Hypothalamus (tissue), 51 donors: Measurements from ENCODE around the gene CTNNA3.

ENCODE experiments used
- DNase-seq, 51 donors: peaks; one replicate each; lab custom pipeline; 2025; lab: John Stamatoyannopoulos, UW

The CTNNA3 gene

DNA sequence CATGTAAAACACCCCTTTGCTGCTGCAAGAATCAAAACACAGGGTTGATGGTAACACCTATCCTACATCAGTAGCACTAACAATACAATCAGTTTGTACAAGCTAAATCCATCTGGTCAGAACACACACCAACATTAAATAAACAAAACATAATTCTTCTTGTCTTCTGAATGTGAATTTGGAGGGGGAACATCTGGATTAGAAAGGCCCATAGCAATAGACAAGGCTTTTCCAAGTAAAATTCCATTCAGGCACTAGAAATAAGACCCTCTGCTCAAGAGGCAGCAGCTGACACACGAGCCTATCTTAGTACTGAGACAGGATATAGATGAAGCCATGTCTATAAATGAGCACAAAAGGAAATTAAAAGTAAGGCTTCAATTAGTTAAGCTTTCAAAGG, 1610.1 kb downstream of the CTNNA3 start:
- DNase-seq, result no peak

DNA sequence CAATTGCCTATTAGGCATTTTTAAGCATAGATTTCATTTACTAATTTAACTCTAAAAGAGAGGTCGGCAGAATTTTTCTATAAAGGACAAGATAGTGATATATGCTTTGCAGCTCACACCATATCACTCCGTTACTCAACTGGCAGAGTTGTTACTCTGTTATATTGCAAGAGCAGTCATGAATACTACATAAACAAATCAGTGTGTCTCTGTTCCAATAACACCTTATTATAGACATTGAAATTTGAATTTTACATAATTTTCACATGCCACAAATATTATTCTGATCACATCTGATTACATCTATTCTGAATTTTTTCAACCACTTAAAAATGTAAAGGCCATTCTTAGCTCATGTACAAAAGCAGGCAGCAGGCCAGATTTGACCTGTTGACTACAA, 1624.1 kb downstream of the CTNNA3 start:
- no peak for DNase-seq

- no peak for DNase-seq
Observed at GRCh38 chr10:66058594-66058993, 1637.4 kb downstream of the CTNNA3 start.

DNA sequence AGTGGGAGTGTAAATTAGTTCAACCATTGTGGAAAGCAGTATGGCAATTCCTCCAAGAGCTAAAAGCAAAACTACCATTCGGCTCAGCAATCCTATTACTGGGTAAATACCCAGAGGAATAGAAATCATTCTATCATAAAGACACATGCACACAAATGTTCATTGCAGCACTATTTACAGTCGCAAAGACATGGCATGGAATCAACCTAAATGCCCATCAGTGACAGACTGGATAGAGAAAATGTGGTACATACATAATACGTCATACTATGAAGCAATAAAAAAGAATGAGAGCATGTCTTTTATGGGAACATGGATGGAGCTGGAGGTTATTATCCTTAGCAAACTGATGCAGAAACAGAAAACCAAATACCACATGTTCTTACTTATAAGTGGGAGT, 1646.7 kb downstream of the CTNNA3 start:
- DNase-seq, result no peak

- no peak for DNase-seq
Observed at GRCh38 chr10:66045859-66046258, 1650.1 kb downstream of the CTNNA3 start.

DNA sequence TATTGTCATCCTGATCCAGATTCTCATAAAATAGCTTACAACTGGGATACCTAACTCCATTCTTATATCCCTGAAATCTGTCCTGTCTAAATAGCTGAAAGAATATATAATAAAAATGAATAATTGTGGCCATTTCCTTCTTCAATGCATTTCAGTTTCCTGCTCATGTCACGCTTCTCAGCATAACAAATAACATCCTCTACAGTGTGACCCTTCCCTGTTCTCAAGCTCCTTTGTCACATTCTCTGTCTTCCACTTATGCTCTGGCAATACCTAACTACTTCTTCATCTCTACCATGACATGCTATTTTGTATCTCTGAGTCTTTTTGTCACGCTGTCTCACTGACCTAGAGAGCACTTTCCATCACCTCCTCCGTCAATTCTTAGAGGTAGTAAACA, 1654.2 kb downstream of the CTNNA3 start:
- DNase-seq, result no peak

DNA sequence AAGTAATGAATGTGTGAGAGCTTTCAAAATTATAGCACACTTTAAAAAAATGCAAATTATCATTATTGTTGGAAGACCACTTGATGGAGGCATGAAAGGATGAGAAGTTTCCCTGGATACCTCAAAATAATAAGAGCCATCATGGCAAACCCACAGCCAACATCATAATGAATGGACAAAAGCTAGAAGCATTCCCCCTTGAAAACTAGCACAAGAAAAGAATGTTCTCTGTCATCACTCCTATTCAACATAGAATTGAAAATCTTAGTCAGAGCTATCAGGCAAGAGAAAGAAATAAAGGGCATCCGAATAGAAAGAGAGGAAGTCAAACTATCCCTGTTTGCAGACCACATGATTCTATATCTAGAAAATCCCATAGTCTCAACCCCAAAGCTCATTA, 1657.4 kb downstream of the CTNNA3 start:
- DNase-seq, result no peak

- DNase-seq, result no peak
Observed at GRCh38 chr10:66026321-66026720, 1669.7 kb downstream of the CTNNA3 start.

DNA sequence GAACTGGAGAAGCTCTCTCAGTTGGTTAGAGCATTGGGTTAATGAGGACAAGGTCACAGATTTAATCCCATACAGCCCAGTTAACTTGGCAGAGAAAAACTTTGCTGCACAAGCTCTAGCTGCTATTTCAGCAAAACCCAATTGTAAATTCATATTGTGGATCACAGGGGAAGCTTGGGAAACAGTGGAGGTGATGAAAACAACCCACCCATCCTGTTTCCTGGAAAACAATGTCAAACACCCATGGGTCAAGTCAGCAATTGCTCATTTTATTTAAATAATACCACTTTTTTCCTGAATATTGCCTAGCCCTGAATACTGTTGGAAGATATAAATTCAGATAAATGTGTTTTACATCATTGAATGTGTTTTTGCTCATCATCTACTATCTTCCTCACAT, 1670.8 kb downstream of the CTNNA3 start:
- no peak for DNase-seq

GRCh38 chr10:66021423-66021822, 1674.6 kb downstream of the CTNNA3 start:
- DNase-seq, result no peak

- no peak for DNase-seq
Observed at GRCh38 chr10:66008221-66008620, 1687.8 kb downstream of the CTNNA3 start.

DNA sequence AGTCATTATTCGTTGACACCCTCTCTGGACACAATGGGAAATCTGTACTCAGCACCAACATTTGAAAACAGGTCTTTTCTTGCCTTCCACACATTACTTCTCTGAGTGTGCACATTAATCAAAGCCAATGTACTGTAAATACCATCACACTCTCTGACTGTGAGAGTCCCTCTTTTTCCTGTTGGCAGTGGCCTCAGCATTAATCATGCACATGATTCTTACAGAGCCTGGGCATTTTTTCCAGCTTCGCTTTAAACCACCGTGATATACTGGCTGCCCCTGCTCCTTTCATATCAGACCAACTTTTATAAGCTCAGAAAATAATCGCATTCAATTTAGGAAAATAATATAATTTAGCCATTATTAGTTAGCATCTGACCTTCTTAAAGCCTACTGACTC, 1689.6 kb downstream of the CTNNA3 start:
- DNase-seq, result no peak

GRCh38 chr10:65993451-65993850, 1702.5 kb downstream of the CTNNA3 start:
- no peak for DNase-seq

DNA sequence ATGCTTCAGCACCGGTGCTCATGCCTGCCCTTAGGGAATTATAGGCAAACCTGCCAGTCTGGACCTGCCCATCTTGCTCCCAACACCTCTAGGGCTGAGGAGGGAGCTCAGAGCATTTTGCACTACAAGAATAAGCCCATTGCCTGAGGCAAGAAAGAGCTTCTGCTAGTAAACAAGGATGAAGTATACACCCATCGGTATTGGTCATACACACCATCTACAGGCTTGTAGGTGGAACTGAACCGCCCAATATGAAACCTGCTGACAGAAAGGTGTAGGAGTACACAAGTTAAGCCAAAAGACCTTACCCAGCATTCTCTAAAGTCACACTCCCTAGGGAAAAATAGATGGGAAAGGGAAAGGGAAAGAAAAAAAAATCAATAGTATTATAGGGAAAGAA, 1727.1 kb downstream of the CTNNA3 start:
- DNase-seq, result no peak

- DNase-seq, result no peak
Observed at GRCh38 chr10:65968437-65968836, 1727.6 kb downstream of the CTNNA3 start.

GRCh38 chr10:65964205-65964604, 1731.8 kb downstream of the CTNNA3 start:
- DNase-seq, result no peak

GRCh38 chr10:65952086-65952485, 1743.9 kb downstream of the CTNNA3 start:
- DNase-seq, result no peak

DNA sequence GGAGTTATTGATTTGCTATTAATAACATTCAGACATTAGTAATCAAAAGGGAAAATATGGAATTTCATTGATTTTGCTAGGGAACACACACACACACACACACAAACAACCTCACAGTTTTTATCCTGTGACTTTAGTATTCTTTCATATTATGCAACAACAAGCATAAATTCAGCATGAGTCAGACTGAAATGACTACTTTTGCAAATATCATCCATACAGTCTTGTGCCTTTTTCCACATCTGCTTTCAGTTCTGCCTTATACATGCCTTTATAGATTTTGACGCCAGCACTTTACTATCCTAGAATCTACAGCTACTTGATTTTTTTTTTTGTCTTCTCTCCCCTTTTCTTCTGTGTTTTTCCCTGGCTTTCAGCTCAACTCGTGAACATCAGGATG, 1745.9 kb downstream of the CTNNA3 start:
- no peak for DNase-seq

DNA sequence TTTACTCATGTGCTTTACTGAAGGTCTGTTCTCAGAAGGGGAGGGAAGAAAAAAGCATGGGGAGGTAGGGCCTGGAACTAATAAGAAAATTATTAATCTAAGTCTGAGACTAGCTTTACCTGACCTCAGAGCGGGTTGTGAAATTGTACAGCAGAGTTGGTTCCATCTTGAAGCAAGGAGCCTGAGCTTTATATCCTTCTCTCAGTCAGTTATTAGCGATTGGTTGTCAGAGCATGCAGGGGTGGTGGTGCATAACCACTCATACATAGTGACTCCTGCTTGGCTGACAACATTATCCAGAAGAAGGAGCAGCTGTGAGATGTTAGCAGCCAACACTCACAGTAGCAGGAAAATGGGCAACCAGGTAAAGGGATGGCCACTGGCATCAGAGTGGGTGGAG, 1746.5 kb downstream of the CTNNA3 start:
- no peak for DNase-seq

DNA sequence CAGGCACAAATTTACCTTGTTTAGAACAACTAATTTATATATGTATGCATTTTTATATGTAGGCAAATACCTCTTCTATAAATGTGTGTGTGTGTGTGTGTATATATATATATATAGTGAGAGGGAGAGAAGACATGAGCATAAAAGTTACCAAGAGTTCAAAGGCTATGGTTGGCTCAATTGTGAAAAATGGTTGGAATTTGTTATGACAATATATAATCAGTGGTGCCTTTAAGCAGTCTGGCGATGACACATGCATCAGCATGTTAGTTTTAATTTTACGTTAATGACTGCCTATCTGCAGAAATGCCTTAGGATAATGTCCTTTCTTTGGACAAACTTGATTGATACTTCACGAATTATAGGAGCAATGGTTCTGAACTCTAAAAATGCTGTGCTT, 1750.9 kb downstream of the CTNNA3 start:
- DNase-seq, result no peak

DNA sequence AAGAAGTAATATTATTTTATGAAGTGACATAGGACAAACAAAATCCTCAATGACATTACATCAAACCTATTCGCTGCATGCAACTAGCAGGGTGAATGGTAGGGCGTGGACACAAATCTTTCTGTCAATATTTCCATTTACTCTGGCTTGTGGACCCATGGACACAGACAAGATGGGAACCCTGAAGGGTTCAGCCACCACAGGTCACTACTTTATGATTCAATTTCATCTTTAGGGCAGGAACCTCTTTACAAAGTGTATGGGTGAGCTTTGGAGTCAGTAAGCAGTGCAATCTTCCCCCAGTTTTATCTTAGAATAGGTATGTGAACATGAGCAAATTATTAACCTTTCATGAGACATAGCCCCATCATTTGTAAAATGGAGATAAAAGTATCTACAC, 1752.5 kb downstream of the CTNNA3 start:
- DNase-seq, result no peak

GRCh38 chr10:65940816-65941662, 1755.0 kb downstream of the CTNNA3 start:
- no peak for DNase-seq

DNA sequence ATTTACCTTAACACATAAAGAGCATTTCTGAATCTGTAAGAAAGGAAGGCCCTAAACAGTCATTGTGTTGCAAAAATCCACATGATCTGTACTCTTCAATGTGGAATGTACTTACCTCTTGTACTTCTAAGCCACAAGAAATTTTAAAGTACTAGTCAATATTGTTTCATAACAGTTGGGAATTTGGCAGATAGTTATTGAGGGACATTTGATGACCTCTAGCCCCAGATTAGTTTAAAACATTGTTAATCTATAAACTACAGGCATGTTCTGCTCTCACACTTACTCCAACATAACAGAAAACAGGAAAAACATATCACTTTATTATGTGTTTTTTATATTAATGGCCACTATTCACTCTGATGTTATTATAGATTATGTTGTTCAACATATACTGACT, 1755.9 kb downstream of the CTNNA3 start:
- no peak for DNase-seq
